ENCODE data around the gene STAU1. TPM values are rescaled to one million over a fixed set of nuclear protein-coding genes. Genes with fewer than 3 reads are reported as not detected.
"Not testable (repeated sequence)": the region's sequence is repeated elsewhere in the genome, so short reads cannot be mapped to it uniquely, and the experiment has no call there.

Gene STAU1
- polyA plus RNA-seq, 1 of the 3 experiments (the other 2 are of a cell fraction) = 48.2 TPM

DNA sequence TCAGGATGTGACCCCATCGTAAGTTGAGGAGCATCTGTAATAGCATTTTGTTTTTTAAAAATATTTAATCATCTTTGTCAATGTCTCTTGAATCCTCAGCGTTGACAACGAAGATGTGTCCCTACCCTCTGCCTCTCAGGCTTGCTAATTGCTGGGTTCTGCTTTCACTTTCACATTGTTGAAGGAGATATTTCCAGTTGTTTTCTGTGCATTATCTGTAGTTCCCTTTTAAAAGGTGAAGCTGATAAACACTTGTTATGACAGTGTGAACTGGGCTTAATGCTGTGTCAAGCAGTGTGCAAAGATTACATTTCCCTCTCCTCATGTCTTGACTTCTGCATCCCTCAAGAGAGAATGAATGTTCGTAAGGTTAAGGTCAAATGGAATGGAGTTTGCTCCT lies 87.2 kb downstream of the STAU1 start:
- Histone ChIP-seq H3K9ac (no peak overlapping the region), H3K27ac (ENCODE audit: low read depth in 2 of 2, low read length in 1 of 2) (no peak overlapping the region), H4K20me1 (ENCODE audit: insufficient read depth) (no peaks in the 10 kb centered on the region), H3K9me2 (no peaks in the 10 kb centered on the region), H3F3A (replicated peaks; ENCODE audit: insufficient read depth) (no peaks in the 10 kb centered on the region), H2AFZ (ENCODE audit: low read depth) (no peak overlapping the region), H3K79me2 (ENCODE audit: insufficient read depth) (peaks cover 17% of the 10 kb centered on the region; the same call in 1 of the 2 replicates), H3K4me2 (no peak overlapping the region), H3K27me3 (ENCODE audit: insufficient read depth) (no peaks in the 10 kb centered on the region), H3K36me3 (replicated peaks in 1 of 2; ENCODE audit: control insufficient read depth in 1 of 2, insufficient read depth in 2 of 2, low read length in 1 of 2) (peaks cover 44 to 63% of the 10 kb centered on the region in 2 experiments), H3K9me3 (no peaks in the 10 kb centered on the region), H3K4me1 (ENCODE audit: control insufficient read depth in 1 of 2, insufficient read depth in 2 of 2, low read depth in 1 of 2, low read length in 1 of 2) (no peaks in the 10 kb centered on the region), H3K4me3 (ENCODE audit: low read depth in 2 of 2, low read length in 1 of 2) (no peak overlapping the region)
- TF ChIP-seq, protein P1, sequence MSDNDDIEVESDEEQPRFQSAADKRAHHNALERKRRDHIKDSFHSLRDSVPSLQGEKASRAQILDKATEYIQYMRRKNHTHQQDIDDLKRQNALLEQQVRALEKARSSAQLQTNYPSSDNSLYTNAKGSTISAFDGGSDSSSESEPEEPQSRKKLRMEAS (IDR thresholded peaks at IDR 0.05; ENCODE audit: low read depth) = no peak
- TF ChIP-seq, protein P2, sequence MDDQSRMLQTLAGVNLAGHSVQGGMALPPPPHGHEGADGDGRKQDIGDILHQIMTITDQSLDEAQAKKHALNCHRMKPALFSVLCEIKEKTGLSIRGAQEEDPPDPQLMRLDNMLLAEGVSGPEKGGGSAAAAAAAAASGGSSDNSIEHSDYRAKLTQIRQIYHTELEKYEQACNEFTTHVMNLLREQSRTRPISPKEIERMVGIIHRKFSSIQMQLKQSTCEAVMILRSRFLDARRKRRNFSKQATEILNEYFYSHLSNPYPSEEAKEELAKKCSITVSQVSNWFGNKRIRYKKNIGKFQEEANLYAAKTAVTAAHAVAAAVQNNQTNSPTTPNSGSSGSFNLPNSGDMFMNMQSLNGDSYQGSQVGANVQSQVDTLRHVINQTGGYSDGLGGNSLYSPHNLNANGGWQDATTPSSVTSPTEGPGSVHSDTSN (IDR thresholded peaks at IDR 0.05) = no peak
- no peak for TF ChIP-seq CHD2 (IDR thresholded peaks at IDR 0.05; ENCODE audit: low read length, partially characterized antibody)
- 93% methylated on average over 4 of the region's 4 CpGs for WGBS (ENCODE audit: low lambda C conversion rate)
- CTCF ChIA-PET = interaction anchor here (0.7 to 1.0 kb wide), 3 partner anchors 32 to 170 kb away, joined by 3 read pairs; no protein-coding TSS in a partner anchor
- DNase-seq = no peak
- POLR2A ChIA-PET = no interaction called here

DNA sequence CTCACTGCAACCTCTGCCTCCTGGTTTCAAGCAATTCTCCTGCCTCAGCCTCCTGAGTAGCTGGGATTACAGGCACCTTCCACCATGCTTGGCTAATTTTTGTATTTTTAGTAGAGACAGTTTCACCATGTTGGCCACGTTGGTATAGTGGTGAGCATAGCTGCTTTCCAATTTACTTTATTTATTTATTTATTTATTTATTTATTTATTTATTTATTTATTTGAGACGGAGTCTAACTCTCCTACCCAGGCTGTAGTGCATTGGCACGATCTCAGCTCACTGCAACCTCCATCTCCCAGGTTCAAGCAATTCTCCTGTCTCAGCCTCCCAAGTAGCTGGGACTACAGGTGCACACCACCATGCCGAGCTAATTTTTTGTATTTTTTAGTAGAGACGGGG lies 87.8 kb downstream of the STAU1 start:
- H3F3A ChIP-seq (replicated peaks; ENCODE audit: insufficient read depth); H3K4me1 ChIP-seq (ENCODE audit: control insufficient read depth in 1 of 2, insufficient read depth in 2 of 2, low read depth in 1 of 2, low read length in 1 of 2); DNase-seq; H3K27me3 ChIP-seq (ENCODE audit: insufficient read depth); H3K9me3 ChIP-seq; H3K27ac ChIP-seq (ENCODE audit: low read depth in 2 of 2, low read length in 1 of 2); H3K9me2 ChIP-seq; H4K20me1 ChIP-seq (ENCODE audit: insufficient read depth); H3K9ac ChIP-seq; H3K4me2 ChIP-seq; H2AFZ ChIP-seq (ENCODE audit: low read depth); POLR2A ChIA-PET; H3K4me3 ChIP-seq (ENCODE audit: low read depth in 2 of 2, low read length in 1 of 2): not testable (repeated sequence)
- H3K36me3 ChIP-seq (replicated peaks in 1 of 2; ENCODE audit: control insufficient read depth in 1 of 2, insufficient read depth in 2 of 2, low read length in 1 of 2) = peaks cover 45 to 68% of the 10 kb centered on the region in 2 experiments
- peaks cover 17% of the 10 kb centered on the region; the same call in 1 of the 2 replicates for H3K79me2 ChIP-seq (ENCODE audit: insufficient read depth)
- CTCF ChIA-PET = interaction anchor here (0.7 to 1.0 kb wide), 4 partner anchors 33 to 171 kb away, joined by 3 read pairs; no protein-coding TSS in a partner anchor
- WGBS (ENCODE audit: low lambda C conversion rate) = 97% methylated on average over 5 of the region's 5 CpGs

DNA sequence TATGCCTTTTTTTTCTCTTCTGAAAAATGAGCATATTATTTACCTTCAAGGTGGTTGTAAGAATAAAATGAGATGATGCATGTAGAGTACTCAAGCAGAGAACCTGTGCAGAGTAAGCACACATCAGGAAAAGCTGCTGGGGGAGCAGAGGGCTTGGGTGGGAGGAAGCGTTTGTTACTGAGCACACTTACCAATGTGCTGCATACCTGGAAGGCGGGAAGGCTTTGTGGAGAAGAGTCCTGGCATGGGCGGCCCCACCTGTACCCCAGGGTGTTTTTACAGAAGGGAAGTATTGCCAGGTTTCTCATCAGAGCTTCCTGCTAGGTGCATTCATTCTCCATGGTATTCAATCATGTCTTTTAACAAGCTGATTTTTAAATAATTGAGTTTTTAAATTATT lies 89.1 kb downstream of the STAU1 start:
- Histone ChIP-seq H3F3A (replicated peaks; ENCODE audit: insufficient read depth) (peaks cover 7% of the 10 kb centered on the region), H3K4me2 (no peak overlapping the region), H3K4me1 (ENCODE audit: control insufficient read depth in 1 of 2, insufficient read depth in 2 of 2, low read depth in 1 of 2, low read length in 1 of 2) (no peaks in the 10 kb centered on the region), H3K9ac (no peak overlapping the region), H3K27me3 (ENCODE audit: insufficient read depth) (no peaks in the 10 kb centered on the region), H3K4me3 (ENCODE audit: low read depth in 2 of 2, low read length in 1 of 2) (no peak overlapping the region), H3K9me2 (no peaks in the 10 kb centered on the region), H4K20me1 (ENCODE audit: insufficient read depth) (no peaks in the 10 kb centered on the region), H3K36me3 (replicated peaks in 1 of 2; ENCODE audit: control insufficient read depth in 1 of 2, insufficient read depth in 2 of 2, low read length in 1 of 2) (peaks cover 57 to 75% of the 10 kb centered on the region in 2 experiments), H2AFZ (ENCODE audit: low read depth) (no peak overlapping the region), H3K9me3 (no peaks in the 10 kb centered on the region), H3K79me2 (ENCODE audit: insufficient read depth) (peaks cover 17% of the 10 kb centered on the region; the same call in 1 of the 2 replicates), H3K27ac (ENCODE audit: low read depth in 2 of 2, low read length in 1 of 2) (no peak overlapping the region)
- ChIA-PET CTCF (interaction anchor here (0.6 to 1.2 kb wide), 3 partner anchors 10 to 111 kb away, joined by 3 read pairs; no protein-coding TSS in a partner anchor), POLR2A (no interaction called here)
- no peak for DNase-seq
- WGBS (ENCODE audit: low lambda C conversion rate) = 97% methylated on average over 3 of the region's 3 CpGs
- TF ChIP-seq, protein P3, sequence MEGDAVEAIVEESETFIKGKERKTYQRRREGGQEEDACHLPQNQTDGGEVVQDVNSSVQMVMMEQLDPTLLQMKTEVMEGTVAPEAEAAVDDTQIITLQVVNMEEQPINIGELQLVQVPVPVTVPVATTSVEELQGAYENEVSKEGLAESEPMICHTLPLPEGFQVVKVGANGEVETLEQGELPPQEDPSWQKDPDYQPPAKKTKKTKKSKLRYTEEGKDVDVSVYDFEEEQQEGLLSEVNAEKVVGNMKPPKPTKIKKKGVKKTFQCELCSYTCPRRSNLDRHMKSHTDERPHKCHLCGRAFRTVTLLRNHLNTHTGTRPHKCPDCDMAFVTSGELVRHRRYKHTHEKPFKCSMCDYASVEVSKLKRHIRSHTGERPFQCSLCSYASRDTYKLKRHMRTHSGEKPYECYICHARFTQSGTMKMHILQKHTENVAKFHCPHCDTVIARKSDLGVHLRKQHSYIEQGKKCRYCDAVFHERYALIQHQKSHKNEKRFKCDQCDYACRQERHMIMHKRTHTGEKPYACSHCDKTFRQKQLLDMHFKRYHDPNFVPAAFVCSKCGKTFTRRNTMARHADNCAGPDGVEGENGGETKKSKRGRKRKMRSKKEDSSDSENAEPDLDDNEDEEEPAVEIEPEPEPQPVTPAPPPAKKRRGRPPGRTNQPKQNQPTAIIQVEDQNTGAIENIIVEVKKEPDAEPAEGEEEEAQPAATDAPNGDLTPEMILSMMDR (IDR thresholded peaks at IDR 0.05) = no peak
- TF ChIP-seq EP300 (IDR thresholded peaks at IDR 0.05; ENCODE audit: borderline replicate concordance in 1 of 2, low read depth in 1 of 2, low read length in 1 of 2) (no peak), TEAD4 (IDR thresholded peaks at IDR 0.05; ENCODE audit: borderline replicate concordance, insufficient read depth) (no peak), SMC3 (IDR thresholded peaks at IDR 0.05; ENCODE audit: low read depth, low read length) (no peak), TAF1 (IDR thresholded peaks at IDR 0.05; ENCODE audit: borderline replicate concordance, low read depth, low read length) (no peak), SIN3A (IDR thresholded peaks at IDR 0.05; ENCODE audit: borderline replicate concordance, low read depth, low read length) (no peak), MXI1 (IDR thresholded peaks at IDR 0.05; ENCODE audit: low read depth, low read length) (no peak), RCOR1 (IDR thresholded peaks at IDR 0.05; ENCODE audit: low read length) (no peak)
- TF ChIP-seq, protein P2 (IDR thresholded peaks at IDR 0.05) = no peak
- TF ChIP-seq, protein P4, sequence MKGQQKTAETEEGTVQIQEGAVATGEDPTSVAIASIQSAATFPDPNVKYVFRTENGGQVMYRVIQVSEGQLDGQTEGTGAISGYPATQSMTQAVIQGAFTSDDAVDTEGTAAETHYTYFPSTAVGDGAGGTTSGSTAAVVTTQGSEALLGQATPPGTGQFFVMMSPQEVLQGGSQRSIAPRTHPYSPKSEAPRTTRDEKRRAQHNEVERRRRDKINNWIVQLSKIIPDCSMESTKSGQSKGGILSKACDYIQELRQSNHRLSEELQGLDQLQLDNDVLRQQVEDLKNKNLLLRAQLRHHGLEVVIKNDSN (IDR thresholded peaks at IDR 0.05; ENCODE audit: borderline replicate concordance, low read depth) = no peak
- TF ChIP-seq, protein P5, sequence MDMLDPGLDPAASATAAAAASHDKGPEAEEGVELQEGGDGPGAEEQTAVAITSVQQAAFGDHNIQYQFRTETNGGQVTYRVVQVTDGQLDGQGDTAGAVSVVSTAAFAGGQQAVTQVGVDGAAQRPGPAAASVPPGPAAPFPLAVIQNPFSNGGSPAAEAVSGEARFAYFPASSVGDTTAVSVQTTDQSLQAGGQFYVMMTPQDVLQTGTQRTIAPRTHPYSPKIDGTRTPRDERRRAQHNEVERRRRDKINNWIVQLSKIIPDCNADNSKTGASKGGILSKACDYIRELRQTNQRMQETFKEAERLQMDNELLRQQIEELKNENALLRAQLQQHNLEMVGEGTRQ (IDR thresholded peaks at IDR 0.05; ENCODE audit: borderline replicate concordance, low read depth, low read length) = no peak
